HG02943 (cell line): Measurements from ENCODE around the gene IGF2R.
A peak's percentile ranks its signal among the peaks of the same experiment; 100 is the strongest.

Source experiments
- ATAC-seq: cut with Tn5 transposase; IDR thresholded peaks from one replicate; pipeline ENCODE4 v1.9.1; 2021; ENCODE audit warnings: mild to moderate bottlenecking, low read depth, moderate library complexity; ENCODE audit not compliant: unreplicated experiment

Gene IGF2R

DNA sequence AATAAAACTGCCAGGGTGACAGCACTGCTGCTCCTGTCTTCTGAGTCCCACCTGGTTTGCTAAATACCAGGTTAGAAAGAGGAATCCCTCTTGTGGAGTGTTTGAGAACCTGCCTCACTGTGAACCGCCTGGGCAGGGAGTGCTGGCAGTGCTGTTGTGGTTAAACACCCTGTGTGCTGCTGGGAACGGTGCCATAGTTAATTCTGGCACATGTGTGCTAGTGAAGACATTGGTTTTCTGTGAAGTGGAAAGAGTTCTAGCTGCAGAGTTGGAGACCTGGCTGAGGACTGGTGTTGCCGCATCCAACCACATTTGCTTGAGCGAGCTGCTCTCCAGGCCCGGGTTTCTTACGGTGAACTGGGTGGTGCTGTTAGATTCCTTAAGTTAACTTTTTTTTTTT is 72.7 kb downstream of the IGF2R start:
- ATAC-seq = no peak

DNA sequence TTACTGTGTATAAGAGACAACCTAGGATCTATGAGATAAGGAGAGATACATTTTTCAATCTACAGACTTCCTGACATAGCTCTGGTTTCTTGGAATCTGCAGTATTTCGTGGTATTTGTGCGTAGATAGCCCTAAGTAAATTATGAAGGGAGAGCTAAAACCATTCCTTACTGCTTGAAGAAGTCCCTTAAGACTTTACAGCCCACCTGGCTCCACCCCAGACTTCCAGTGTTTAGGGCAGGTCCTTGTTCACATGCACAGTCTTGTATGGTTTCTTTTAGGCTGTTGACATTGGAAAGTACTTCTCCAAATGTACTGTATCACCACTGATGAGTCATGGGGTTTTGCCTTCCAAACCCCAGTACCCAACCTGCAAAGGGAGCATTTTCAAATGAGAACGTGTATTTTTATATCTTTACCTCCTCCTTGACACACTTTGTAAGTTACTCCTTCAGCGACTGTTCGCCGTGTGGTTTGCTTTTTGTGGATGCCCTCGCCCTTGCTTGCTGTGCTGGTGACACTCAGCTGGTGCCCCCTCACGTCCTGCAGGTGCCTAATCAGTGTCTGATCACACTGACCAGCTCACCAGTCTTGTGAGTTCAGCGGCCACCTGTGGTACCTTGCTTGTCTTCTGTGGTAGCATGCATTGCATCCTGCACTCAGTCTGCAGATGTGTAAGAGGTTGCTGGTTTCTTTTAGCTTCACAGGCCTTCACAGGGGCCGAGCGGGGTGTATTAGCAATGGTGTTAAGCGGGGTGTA is 73.3 kb downstream of the IGF2R start:
- ATAC-seq = no peak

DNA sequence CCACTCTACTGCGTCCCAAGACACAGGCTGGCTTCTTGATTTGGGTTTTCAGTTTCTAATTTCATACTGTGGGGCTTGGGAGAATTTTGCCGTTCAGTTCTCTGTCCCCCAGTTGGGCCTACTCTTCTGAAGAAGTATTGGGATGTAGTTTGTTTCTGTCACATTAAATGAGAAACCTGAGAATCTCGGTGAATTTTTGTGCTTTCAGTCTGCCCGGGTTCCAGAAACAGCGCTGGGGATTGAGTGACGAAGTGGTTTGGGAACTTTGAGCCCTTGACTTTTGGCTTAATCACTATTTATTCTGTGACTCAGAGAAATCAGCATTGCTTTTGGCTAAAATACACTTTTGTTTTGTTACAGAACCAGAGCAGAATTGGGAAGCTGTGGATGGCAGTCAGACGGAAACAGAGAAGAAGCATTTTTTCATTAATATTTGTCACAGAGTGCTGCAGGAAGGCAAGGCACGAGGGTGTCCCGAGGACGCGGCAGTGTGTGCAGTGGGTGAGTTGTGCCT is 74.0 kb downstream of the IGF2R start:
- no peak for ATAC-seq

DNA sequence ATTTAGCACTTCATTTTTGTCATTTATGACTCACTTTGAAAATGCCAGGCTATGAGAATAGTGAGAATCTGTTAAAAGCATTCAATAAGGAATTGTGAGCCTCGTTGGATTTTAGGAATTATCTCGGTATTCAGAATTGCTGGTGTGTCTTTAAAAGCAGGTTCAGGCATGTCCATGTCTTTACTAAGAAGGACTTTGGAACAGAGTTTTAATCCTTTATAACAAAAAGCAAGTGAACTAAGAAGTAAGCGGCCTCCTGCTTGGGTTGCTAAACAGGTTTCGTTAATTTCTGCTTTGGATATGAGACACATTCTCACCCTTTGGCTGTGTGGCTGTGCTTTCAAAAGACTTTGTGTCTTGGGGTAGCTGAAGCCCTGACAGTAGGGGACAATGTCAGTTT is 74.9 kb downstream of the IGF2R start:
- ATAC-seq = no peak

DNA sequence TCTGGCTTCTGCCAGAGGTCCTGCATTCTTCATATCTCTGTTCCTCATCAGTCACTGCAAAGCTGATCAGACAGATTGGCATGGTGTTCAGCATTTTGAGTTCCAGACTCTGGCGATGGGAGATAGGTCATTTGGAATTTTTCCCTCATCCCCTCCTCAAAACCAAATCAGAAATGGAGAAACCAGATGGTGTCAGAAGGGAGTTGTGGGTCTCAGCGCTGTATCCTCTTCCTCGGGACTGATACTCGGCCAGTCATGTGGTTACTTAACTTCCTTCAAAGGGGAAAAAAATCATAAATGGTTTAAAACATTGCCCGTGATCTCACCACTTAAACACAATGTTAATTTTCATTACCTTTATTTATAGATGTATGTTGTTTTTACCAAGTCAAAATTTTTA is 75.8 kb downstream of the IGF2R start:
- ATAC-seq = no peak

DNA sequence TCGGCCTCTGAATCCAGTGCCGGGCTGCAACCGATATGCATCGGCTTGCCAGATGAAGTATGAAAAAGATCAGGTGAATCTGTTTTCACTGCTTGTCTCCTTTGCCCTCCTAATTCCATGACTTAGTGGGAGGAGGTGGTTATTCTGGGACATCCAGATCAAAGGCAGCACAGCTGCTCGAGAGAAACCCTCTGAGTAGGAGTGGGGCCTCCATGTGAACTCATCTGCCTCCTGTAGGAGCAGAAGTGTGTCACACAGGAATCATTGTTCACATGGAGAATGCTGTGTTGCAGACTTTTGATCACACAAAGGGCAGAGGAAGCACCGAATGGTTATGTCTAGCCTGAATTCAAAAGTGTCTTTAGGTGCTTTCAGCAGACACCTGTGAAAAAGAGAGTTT is 79.6 kb downstream of the IGF2R start:
- no peak for ATAC-seq

DNA sequence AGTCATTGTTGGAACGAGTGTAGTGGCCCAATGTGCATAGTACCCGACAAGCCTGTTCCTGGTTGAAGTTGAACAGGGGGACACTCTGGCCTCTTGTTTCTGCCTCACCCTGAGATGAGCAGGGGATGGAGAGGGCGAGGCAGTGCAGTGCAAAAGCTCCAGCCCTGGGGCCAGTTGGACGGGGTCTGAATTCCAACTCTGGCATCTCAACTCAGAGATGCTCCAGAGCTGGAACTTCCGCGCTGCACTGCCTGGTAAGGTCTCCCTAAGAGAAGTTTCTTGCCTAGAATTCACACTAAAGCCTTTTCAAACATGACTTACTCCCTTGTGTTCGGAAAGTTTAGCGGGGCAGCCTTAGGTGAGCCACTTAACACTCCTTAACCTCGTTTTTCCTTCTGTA is 80.5 kb downstream of the IGF2R start:
- ATAC-seq = no peak

DNA sequence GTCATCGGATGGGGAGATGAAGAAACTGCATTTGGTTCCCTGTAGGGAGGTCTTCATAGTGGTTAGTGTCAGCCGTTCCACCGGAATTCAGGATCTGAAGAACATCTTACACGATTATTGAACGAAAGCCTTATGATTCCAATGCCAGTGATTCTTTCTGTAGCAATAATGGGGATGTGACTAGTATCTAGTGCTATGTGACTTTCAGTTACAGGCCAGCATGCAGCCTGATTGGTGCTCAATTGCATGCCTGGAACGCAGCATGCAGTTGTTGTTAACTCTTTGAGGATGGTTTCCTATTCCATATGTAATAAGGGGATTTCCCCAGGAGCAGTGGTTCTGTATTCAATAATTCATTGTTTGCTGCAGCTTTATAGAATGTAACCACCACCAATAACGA is 81.1 kb downstream of the IGF2R start:
- no peak for ATAC-seq

DNA sequence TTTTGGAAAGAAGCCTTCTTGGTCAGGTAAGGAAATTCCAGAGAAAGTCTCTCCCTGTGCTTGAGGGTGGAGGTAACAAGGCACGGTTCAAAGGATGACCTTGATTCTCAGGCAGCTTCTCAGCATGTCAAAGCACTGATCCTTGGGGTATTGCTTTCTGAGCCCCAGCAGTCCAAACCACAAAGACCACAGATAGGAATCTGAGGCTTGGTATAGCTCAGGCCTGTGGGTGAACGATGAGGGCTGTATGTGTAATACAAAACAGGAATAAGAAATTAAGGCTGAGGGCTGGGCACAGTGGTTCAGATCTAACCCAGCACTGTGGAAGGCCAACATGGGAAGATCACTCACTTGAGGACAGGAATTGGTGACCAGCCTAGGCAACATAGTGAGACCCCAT is 82.5 kb downstream of the IGF2R start:
- no peak for ATAC-seq

DNA sequence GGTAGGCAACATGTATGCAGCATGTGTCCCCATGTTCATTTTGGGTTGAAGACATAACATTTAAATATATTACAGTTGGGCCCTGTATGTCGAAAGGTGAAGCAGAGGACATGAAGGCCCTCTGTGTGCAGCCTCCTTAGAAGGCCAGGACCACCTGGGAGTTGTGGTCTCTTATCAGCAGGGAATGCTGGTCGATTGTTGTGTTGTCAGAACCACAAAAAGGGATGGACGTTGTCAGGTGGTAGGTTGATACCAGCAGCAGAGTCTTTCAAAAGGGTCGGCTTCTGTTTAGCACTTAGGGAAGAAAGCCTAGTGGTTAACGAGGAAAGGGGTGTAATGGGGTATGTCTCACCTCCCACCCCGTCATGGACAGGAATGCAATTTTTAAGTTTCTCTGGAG is 85.4 kb downstream of the IGF2R start:
- no peak for ATAC-seq

DNA sequence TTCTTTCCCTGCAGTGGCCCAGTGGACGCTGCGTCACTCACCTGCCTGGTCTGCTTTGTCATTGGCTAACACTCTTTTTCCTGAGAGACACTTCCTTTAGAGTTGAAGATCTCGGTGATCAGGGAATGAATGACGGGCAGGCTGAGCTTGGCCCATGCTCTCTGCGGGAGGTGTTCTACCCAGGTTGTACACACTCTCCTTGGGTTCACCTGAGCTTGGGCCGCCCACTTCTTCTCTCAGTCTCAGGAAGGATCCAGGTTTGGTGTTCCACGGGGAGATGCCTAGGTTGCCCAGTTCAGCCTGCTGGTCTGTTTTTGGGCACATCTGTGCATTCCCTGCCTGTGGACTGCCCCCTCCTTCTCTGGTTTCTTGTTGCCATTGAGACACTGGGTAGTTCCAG is 86.0 kb downstream of the IGF2R start:
- no peak for ATAC-seq

DNA sequence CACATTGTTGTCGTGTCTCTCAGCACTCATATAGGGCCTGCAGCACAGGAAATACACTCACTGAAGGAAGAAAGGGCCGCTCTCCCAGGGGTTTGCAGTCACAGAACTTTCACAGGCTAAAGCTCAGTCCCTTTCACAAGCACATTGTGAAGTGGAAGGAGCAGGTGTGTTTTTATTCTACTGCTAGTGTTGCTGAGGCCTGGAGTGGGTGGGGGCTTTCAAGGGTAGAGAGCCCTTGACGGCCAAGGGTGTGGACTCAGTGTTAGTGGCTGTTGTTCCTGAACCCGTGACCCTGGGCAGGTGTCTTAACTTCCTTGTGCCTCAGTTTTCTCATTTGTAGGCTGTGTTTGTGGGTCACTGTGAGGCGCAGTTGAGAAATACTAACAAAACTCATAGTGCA is 86.5 kb downstream of the IGF2R start:
- ATAC-seq = no peak

DNA sequence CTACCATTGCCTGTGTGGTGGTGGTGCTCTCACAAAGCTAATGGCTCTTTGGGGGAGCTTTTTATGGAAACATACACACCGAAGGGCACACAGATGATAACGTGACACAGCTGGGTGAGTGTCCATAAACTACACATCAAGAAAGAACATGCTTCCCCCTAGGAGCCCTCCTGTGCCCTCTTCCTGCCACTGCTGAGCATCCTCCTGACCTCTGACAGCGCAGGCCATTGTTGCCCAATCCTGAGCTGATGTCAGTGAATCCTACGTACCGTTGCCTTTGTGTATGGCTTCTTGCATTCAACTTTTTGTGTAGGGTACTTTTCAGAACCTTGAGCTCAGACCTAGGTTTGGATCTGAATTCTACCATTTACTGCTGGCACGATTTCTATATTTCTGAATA is 86.9 kb downstream of the IGF2R start:
- ATAC-seq = no peak

DNA sequence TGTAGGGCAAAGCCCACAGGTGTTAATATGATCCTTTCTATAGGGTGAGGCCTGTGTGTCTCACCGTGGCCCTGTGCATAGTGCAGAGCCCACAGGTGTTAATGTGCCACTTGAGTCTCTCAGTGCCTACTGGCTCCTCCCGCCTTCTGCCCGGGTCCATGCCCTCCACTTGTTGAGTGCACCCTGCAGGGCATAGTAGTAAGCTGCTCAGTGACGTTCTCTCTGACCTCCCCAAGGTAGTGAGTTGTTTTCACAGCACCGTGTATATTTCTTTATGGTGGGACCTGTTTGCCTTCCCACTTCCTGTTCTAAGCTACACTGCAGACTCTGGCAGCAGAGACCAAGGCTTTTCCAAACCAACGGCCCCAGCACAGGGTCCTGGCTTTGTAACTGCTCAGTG is 88.2 kb downstream of the IGF2R start:
- no peak for ATAC-seq

DNA sequence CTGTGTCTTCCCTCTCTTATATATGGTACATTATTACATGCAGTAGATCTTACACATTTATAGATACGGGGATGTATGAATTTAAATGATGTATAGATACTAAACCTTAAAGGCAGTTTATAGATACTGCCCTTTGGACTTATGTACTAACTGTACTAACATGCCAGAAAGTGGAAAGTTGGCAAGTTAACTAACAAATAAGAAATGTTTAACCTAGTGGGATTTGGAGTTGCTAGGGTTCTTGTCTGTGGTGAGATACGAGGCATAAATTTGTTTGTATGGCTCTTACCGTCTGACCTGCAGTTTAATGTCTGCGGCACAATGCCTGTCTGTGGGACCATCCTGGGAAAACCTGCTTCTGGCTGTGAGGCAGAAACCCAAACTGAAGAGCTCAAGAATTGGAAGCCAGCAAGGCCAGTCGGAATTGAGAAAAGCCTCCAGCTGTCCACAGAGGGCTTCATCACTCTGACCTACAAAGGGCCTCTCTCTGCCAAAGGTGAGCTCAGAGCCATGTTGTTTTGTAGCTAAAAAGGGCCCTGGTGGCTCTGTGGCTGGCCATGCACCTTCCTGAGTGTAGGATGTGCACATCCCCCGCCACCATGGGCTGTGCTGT is 89.8 kb downstream of the IGF2R start:
- no peak for ATAC-seq

DNA sequence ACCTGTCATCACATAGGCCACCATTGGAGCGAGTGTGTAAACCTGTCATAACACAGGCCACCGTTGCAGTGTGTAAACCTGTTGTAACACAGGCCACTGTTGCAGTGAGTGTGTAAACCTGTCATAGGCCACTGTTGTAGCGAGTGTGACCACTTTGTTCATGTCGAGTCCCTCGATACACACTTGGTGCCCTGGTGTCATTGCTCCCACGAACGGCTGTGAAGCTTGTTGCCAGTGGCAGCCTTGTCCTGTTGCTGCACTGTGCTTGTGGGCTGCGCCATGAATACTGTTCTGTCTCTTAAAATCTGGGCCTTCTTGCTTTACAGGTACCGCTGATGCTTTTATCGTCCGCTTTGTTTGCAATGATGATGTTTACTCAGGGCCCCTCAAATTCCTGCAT is 91.3 kb downstream of the IGF2R start:
- no peak for ATAC-seq

DNA sequence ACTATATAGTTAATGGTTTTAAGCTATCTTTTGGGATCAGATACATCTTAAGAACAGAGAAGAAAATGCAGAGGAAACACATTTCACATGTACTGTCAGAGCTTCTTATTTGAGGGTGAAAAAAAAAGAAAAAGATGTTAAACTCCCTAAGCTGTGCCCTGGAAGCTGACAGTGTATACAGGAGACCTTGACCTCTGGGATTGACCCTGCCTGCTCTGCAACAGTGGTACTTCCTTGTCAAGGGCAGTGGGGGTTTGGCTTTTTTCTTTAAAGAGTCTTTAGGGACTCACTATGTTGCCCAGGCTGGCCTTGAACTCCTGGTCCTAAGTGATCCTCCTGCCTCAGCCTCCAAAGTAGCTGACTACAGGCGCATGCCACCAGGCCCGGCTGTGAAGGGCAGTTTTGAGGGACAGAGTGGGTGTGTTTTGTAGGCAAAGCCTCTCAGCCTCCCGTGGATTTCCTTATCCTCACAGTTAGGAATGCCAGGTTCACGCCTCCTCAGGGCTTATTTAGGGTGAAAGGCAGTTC is 92.1 kb downstream of the IGF2R start:
- ATAC-seq = no peak

DNA sequence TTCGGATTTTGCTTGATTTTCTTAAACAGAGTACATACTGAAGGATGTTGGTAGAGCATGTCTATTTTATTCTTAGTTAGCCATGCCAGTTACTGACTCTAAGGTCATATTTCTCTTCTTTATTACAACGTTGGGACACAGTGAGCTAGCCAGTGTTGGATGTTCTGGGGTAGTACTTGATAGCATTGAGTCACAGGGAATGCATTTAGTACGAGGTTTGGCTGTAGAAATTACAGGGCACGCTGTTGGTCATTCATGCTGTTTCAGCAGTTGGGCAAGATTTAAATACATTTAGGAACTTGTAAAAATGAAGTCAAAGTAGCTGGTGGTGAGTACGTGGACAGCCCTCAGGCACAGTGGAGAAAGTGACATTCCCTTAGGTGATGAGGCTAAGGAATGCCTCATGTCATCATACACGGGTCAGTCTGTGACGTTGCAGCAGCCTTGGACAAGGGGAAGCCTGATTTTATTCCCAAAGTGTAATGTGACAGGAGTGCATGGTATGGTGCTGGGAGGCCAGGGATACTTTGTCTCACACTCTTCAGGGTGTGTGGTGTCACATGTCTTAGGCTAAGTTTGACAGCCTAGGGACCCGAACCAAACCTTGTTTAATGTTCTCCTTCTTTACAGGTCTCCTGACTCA is 95.0 kb downstream of the IGF2R start:
- ATAC-seq = no peak

DNA sequence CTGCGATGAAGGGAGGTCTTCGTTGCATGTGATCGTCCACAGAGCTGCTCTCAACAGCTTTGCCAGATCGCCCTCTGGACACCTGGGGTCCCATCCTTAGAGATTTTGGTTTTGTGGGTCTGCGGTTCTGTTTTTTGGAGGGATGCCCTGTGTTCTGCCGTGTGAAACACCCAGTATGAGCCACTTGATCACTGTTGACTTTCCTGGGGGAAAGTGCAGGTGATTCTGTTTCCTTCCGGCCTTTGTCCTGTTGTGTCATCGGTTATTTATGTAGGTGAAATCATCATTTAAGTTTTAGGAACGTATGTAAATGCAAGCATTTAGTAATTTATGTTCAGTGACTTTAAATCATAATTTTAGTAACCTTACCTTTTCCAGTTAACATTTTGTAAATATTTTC is 96.3 kb downstream of the IGF2R start:
- no peak for ATAC-seq

DNA sequence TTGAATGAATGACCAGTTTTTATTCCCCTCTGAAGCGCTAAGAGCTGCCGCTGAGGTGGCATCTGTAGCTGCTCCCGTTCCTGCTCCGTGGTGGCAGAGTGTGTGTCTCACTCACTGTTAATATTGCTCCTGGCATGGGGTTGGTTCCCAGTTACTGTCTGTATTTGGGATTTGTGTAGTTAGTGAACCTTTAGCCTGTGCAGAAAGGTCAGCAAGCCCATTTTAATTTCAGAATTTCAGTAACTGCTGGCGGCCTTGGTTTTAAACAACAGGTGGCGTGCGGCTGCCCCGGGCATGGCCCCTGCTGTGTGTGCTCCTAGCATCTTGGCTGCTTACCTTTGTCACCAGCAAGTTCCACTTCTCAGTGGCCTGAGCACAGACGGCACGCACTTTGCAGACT is 98.7 kb downstream of the IGF2R start:
- ATAC-seq = no peak

DNA sequence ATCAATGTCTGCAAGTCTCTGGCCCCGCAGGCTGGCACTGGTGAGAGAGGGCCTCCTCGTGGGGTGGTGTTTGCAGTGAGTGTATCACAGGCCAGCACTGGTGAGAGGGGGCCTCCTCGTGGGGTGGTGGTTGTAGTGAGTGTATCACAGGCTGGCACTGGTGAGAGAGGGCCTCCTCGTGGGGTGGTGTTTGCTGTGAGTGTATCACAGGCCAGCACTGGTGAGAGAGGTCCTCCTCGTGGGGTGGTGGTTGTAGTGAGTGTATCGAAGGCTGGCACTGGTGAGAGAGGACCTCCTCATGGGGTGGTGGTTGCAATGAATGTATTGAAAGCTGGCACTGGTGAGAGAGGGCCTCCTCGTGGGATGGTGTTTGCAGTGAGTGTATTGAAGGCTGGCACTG is 99.5 kb downstream of the IGF2R start:
- no peak for ATAC-seq

DNA sequence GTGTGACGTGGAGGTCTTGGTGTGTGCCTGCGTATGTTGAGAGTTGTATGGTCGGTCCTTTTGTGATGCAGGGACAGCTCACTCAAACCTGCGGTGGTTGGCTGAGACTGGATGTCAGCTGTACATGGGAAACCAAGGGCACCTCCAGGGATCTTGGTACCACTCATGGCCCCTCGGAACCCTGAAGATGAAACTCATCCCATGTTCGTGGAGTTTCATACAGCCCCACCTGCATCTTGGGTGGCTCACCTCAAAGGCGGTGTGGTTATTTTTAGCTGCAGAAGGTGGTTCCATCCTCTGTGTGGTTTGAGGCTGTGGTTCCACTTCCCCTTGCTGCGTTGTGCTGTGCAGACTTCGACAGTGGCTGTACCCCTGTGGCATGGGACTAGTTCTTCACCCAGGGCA is 100.2 kb downstream of the IGF2R start:
- ATAC-seq = peak; percentile 88
